Endometrial microvascular endothelial cells (primary cell): Measurements from ENCODE around the gene TRMU. TPM values are rescaled to one million over a fixed set of nuclear protein-coding genes. Genes with fewer than 3 reads are reported as not detected.

Experiments used
- in situ Hi-C: cut with HindIII; loops from 2 replicates; pipeline ENCODE4 v1.10.0; 2017; ENCODE audit warnings: low sequenced_read_pairs, low pct_unique_long_range_greater_than_20kb; ENCODE audit errors: inconsistent ontology term
- total RNA-seq: library from RNA; depleted of rRNA; stranded (reverse); fragments of >200 nt; gene quantifications from one replicate; pipeline ENCODE4 v1.2.3, GENCODE V29; 2015; ENCODE audit errors: inconsistent ontology term

TRMU gene
- 43.3 TPM for total RNA-seq

- in situ Hi-C loops, result loop anchor here (25.0 kb wide), 1 partner anchor 198 kb away; no protein-coding TSS in a partner anchor
These were observed at the start of gene TRMU for GRCh38 chr22:46335201-46336118. Gene TRMU (plus strand): TSS chr22:46335714. CDS start chr22:46335765, 51 bp downstream.

- in situ Hi-C loops, result no loop called here
These were observed 49.5 kb upstream of the TRMU start for GRCh38 chr22:46286006-46286405.

- in situ Hi-C loops, result no loop called here
These were observed 48.3 kb upstream of the TRMU start for GRCh38 chr22:46286941-46287872.

- in situ Hi-C loops, result no loop called here
These were observed 47.4 kb upstream of the TRMU start for GRCh38 chr22:46287873-46288751.

- in situ Hi-C loops, result no loop called here
These were observed 46.7 kb upstream of the TRMU start for GRCh38 chr22:46288846-46289243.

- in situ Hi-C loops, result no loop called here
These were observed 46.1 kb upstream of the TRMU start for GRCh38 chr22:46289244-46289891.

GRCh38 chr22:46290121-46290842, 45.2 kb upstream of the TRMU start:
- in situ Hi-C loops, result no loop called here

- in situ Hi-C loops, result no loop called here
These were observed 44.4 kb upstream of the TRMU start for GRCh38 chr22:46290843-46291785.

- in situ Hi-C loops, result no loop called here
These were observed 43.3 kb upstream of the TRMU start for GRCh38 chr22:46292173-46292572.

- in situ Hi-C loops, result no loop called here
These were observed 42.8 kb upstream of the TRMU start for GRCh38 chr22:46292732-46293131.

- in situ Hi-C loops, result no loop called here
These were observed 41.8 kb upstream of the TRMU start for GRCh38 chr22:46293577-46294260.

- in situ Hi-C loops, result no loop called here
These were observed 40.7 kb upstream of the TRMU start for GRCh38 chr22:46294784-46295183.

- in situ Hi-C loops, result no loop called here
These were observed 40.1 kb upstream of the TRMU start for GRCh38 chr22:46295277-46295971.

GRCh38 chr22:46296257-46297150, 39.0 kb upstream of the TRMU start, which contains the start of gene GTSE1:
Gene GTSE1 (plus strand): TSS chr22:46296870. CDS start chr22:46297401, 531 bp downstream.
- in situ Hi-C loops, result no loop called here
